Body of pancreas (tissue), 4 donors: Measurements from ENCODE around the gene CTPS2.
A peak's percentile ranks its signal among the peaks of the same experiment; 100 is the strongest.

Source experiments
- CTCF ChIP-seq, 7 experiments: fragments of 450-650 bp in 4 of 7; fragments of 200-600 bp in 3 of 7; sonication (generic) in 3 of 7; IDR thresholded peaks; one replicate each; pipeline ENCODE4 v1.5.1; 2016 to 2019; ENCODE audit warnings: antibody characterized with exemption in 7 of 7
- POLR2A ChIP-seq, 3 donors: fragments of 450-650 bp; IDR thresholded peaks; one replicate each; pipeline ENCODE4 v1.6.1; 2016; ENCODE audit warnings: antibody characterized with exemption in 3 of 3, mild to moderate bottlenecking in 2 of 3

- peak in 2 of 7 experiments; percentile 26 to 38 for TF ChIP-seq CTCF (IDR thresholded peaks at IDR 0.05)
- TF ChIP-seq POLR2A (IDR thresholded peaks at IDR 0.05) = no peak
Observed at GRCh38 chrX:16671005-16671404, 41.5 kb downstream of the CTPS2 start.
